B cell (primary cell): ENCODE results near the gene MRPL46.

Experiments used
- EZH2 ChIP-seq: IDR thresholded peaks from 2 replicates; pipeline ENCODE4 v1.6.1; 2012; ENCODE audit warnings: borderline replicate concordance, low read depth, mild to moderate bottlenecking, moderate library complexity, low read length; ENCODE audit not compliant: insufficient read depth, poor library complexity, severe bottlenecking
- TF ChIP-seq, protein P1 (sequence below): fragments of 200-600 bp; IDR thresholded peaks from one replicate; pipeline ENCODE4 v1.8.0; 2022; ENCODE audit warnings: antibody characterized with exemption, mild to moderate bottlenecking

DNA sequence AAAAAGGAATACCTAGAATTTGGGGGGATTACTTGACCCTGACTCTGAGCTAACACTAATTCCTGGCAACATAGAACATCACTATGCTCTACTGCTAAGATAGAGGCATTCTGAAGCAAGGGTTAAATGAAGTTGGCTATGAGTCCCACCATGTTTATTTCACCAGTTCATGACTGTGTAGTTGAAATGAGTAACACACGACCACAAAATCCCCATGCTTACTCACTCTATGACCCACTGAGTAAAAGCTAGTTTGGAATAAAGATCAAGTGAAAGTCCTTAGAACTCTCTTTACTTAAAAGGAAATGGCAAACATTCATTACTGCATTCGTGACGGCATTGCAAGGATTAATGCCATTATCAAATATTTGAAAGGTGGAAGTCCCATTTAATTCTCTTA, 47.4 kb downstream of the MRPL46 start:
- TF ChIP-seq, protein P1, sequence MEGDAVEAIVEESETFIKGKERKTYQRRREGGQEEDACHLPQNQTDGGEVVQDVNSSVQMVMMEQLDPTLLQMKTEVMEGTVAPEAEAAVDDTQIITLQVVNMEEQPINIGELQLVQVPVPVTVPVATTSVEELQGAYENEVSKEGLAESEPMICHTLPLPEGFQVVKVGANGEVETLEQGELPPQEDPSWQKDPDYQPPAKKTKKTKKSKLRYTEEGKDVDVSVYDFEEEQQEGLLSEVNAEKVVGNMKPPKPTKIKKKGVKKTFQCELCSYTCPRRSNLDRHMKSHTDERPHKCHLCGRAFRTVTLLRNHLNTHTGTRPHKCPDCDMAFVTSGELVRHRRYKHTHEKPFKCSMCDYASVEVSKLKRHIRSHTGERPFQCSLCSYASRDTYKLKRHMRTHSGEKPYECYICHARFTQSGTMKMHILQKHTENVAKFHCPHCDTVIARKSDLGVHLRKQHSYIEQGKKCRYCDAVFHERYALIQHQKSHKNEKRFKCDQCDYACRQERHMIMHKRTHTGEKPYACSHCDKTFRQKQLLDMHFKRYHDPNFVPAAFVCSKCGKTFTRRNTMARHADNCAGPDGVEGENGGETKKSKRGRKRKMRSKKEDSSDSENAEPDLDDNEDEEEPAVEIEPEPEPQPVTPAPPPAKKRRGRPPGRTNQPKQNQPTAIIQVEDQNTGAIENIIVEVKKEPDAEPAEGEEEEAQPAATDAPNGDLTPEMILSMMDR, result no peak
- TF ChIP-seq EZH2, result no peak
